ENCODE measurements around the gene MAS1L. TPM values are rescaled to one million over a fixed set of nuclear protein-coding genes. Genes with fewer than 3 reads are reported as not detected.

Gene MAS1L
- total RNA-seq, 1 experiment from 2014 or later, result not detected

- Histone ChIP-seq H4K20me1 (ENCODE audit: insufficient read depth) (no peaks in the 10 kb centered on the region), H3K9me2 (ENCODE audit: insufficient read depth) (no peaks in the 10 kb centered on the region), H3K4me2 (ENCODE audit: low read length) (no peak overlapping the region), H3K4me1 (ENCODE audit: control insufficient read depth in 1 of 2, insufficient read depth in 2 of 2, low read length in 2 of 2) (0 out of 4 replicates have a peak, but pooled peaks cover 0 to 3% of the 10 kb centered on the region in 2 experiments), H3K36me3 (ENCODE audit: control insufficient read depth in 1 of 2, insufficient read depth in 2 of 2, low read length in 2 of 2) (no peaks in the 10 kb centered on the region), H3K79me2 (ENCODE audit: insufficient read depth, low read length) (no peaks in the 10 kb centered on the region), H3K27me3 (ENCODE audit: insufficient read depth, low read length) (no peaks in the 10 kb centered on the region), H3K4me3 (replicated peaks in 1 of 2; ENCODE audit: low read depth in 1 of 2, low read length in 2 of 2) (no peak overlapping the region), H3K9ac (ENCODE audit: low read length) (no peak overlapping the region), H3K27ac (ENCODE audit: low read depth, low read length) (no peak overlapping the region), H2AFZ (ENCODE audit: low read depth, low read length, poor library complexity, severe bottlenecking) (no peak overlapping the region), H3K9me3 (ENCODE audit: control insufficient read depth in 1 of 2, insufficient read depth in 1 of 2, low read depth in 1 of 2, low read length in 2 of 2) (no peaks in the 10 kb centered on the region)
- intact Hi-C loops (cut with micrococcal nuclease), result no loop called here
- ChIA-PET CTCF (no interaction called here), POLR2A (no interaction called here), RAD21 (ENCODE audit: low non-redundant PET in 1 of 2, low total read pairs in 2 of 2, uncharacterized antibody in 2 of 2, unreplicated experiment in 2 of 2) (no interaction called here)
- ATAC-seq (no peak), DNase-seq (ENCODE audit: low read depth, low spot score) (no peak)
- BruUV-seq (replicated peaks), result no TSS peak
- TF ChIP-seq ZFX (IDR thresholded peaks at IDR 0.05) (no peak), POLR2AphosphoS5 (IDR thresholded peaks at IDR 0.05; ENCODE audit: low read depth, low read length) (no peak), ELF1 (IDR thresholded peaks at IDR 0.05; ENCODE audit: borderline replicate concordance, low read depth) (no peak), JUND (IDR thresholded peaks at IDR 0.05) (no peak), ATF3 (IDR thresholded peaks at IDR 0.05) (no peak), SRF (IDR thresholded peaks at IDR 0.05; ENCODE audit: low read depth) (no peak), EZH2 (IDR thresholded peaks at IDR 0.05) (no peak), FOSL1 (IDR thresholded peaks at IDR 0.05; ENCODE audit: low read depth) (no peak), ZBTB33 (IDR thresholded peaks at IDR 0.05; ENCODE audit: extremely low read depth, insufficient replicate concordance, low read length) (no peak), CBX3 (IDR thresholded peaks at IDR 0.05; ENCODE audit: low read depth) (no peak), CTCF (IDR thresholded peaks at IDR 0.05 in 2 of 3, conservative IDR thresholded peaks at IDR 0.05 in 1 of 3; ENCODE audit: borderline replicate concordance in 1 of 3, insufficient read depth in 1 of 3, low read depth in 2 of 3, low read length in 2 of 3) (no peak), REST (IDR thresholded peaks at IDR 0.05; ENCODE audit: low read depth) (no peak), RAD21 (IDR thresholded peaks at IDR 0.05; ENCODE audit: low read depth) (no peak), YY1 (IDR thresholded peaks at IDR 0.05; ENCODE audit: extremely low read depth, insufficient replicate concordance, low read depth, low read length) (no peak), MAX (IDR thresholded peaks at IDR 0.05) (no peak), EGR1 (IDR thresholded peaks at IDR 0.05; ENCODE audit: low read depth) (no peak), POLR2A (IDR thresholded peaks at IDR 0.05; ENCODE audit: borderline replicate concordance, extremely low read depth, insufficient read depth, insufficient read length) (no peak), TCF7L2 (IDR thresholded peaks at IDR 0.05; ENCODE audit: borderline replicate concordance, extremely low read depth, insufficient read depth, insufficient read length) (no peak), CEBPB (IDR thresholded peaks at IDR 0.05; ENCODE audit: low read depth) (no peak)
Measured at GRCh38 chr6:29466241-29466640, 21.5 kb downstream of the MAS1L start.

Data from HCT116 (cell line).